BJ (cell line): ENCODE results near the gene SHANK3. TPM values are rescaled to one million over a fixed set of nuclear protein-coding genes. Genes with fewer than 3 reads are reported as not detected.

Experiments used
- CTCF ChIA-PET: fragments of 350-600 bp; formaldehyde crosslinking; extraction: SDS; loops from one replicate; lab custom pipeline; 2021; ENCODE audit warnings: antibody characterized with exemption, inconsistent platforms; lab: Yijun Ruan, JAX
- POLR2A ChIA-PET: fragments of 300-600 bp; sonication (Branson Sonifier 250); formaldehyde crosslinking; extraction: SDS; loops from one replicate; lab custom pipeline; 2021; ENCODE audit warnings: antibody characterized with exemption; lab: Charles Lee
- DNase-seq: peaks from one replicate; pipeline ENCODE4 v3.0.0-alpha.2; 2011; ENCODE audit warnings: low read depth
- H3K27me3 ChIP-seq: 2 replicates; pipeline ENCODE4 v1.6.0; 2011; ENCODE audit warnings: low read length; ENCODE audit not compliant: control insufficient read depth, insufficient read depth
- H3K36me3 ChIP-seq: 2 replicates; pipeline ENCODE4 v1.5.1; 2011; ENCODE audit warnings: low read length; ENCODE audit not compliant: control insufficient read depth, insufficient read depth
- H3K4me3 ChIP-seq: 2 replicates; pipeline ENCODE4 v1.5.1; 2011; ENCODE audit warnings: low read depth, mild to moderate bottlenecking, control low read depth, low read length
- polyA plus RNA-seq: library from polyadenylated mRNA; depleted of rRNA; stranded (reverse); fragments of >200 nt; gene quantifications from 2 replicates; pipeline ENCODE4 v1.2.3, GENCODE V29; 2011; rRNA removed
- small RNA-seq: library from RNA; depleted of rRNA; stranded (forward); fragments of <200 nt; gene quantifications from one replicate; pipeline ENCODE3, GENCODE V24; 2012; ENCODE audit warnings: low replicate concordance, low read depth; ENCODE audit not compliant: insufficient read length
- TF ChIP-seq, protein P1 (sequence below): IDR thresholded peaks from 2 replicates; pipeline ENCODE4 v1.5.1; 2011; ENCODE audit warnings: low read depth, mild to moderate bottlenecking, control low read depth, inconsistent platforms, low read length, moderate library complexity; ENCODE audit not compliant: insufficient read depth

Gene SHANK3
- polyA plus RNA-seq, 1 experiment: 0.25 TPM

DNA sequence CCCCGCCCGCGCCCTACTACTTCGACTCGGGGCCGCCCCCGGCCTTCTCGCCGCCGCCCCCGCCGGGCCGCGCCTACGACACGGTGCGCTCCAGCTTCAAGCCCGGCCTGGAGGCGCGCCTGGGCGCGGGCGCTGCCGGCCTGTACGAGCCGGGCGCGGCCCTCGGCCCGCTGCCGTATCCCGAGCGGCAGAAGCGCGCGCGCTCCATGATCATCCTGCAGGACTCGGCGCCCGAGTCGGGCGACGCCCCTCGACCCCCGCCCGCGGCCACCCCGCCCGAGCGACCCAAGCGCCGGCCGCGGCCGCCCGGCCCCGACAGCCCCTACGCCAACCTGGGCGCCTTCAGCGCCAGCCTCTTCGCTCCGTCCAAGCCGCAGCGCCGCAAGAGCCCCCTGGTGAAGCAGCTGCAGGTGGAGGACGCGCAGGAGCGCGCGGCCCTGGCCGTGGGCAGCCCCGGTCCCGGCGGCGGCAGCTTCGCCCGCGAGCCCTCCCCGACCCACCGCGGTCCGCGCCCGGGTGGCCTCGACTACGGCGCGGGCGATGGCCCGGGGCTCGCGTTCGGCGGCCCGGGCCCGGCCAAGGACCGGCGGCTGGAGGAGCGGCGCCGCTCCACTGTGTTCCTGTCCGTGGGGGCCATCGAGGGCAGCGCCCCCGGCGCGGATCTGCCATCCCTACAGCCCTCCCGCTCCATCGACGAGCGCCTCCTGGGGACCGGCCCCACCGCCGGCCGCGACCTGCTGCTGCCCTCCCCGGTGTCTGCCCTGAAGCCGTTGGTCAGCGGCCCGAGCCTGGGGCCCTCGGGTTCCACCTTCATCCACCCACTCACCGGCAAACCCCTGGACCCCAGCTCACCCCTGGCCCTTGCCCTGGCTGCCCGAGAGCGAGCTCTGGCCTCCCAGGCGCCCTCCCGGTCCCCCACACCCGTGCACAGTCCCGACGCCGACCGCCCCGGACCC is 48.0 kb downstream of the SHANK3 start:
- ChIA-PET CTCF (interaction anchor here (3.0 kb wide), 1 partner anchor 11 kb away, joined by 10 read pairs; no protein-coding TSS in a partner anchor), POLR2A (no interaction called here)
- H3K27me3 ChIP-seq: peaks cover 9% of the 10 kb centered on the region
- H3K4me3 ChIP-seq: no peak overlapping the region
- TF ChIP-seq, protein P1, sequence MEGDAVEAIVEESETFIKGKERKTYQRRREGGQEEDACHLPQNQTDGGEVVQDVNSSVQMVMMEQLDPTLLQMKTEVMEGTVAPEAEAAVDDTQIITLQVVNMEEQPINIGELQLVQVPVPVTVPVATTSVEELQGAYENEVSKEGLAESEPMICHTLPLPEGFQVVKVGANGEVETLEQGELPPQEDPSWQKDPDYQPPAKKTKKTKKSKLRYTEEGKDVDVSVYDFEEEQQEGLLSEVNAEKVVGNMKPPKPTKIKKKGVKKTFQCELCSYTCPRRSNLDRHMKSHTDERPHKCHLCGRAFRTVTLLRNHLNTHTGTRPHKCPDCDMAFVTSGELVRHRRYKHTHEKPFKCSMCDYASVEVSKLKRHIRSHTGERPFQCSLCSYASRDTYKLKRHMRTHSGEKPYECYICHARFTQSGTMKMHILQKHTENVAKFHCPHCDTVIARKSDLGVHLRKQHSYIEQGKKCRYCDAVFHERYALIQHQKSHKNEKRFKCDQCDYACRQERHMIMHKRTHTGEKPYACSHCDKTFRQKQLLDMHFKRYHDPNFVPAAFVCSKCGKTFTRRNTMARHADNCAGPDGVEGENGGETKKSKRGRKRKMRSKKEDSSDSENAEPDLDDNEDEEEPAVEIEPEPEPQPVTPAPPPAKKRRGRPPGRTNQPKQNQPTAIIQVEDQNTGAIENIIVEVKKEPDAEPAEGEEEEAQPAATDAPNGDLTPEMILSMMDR: no peak
- no peak for DNase-seq
- H3K36me3 ChIP-seq: no peaks in the 10 kb centered on the region

DNA sequence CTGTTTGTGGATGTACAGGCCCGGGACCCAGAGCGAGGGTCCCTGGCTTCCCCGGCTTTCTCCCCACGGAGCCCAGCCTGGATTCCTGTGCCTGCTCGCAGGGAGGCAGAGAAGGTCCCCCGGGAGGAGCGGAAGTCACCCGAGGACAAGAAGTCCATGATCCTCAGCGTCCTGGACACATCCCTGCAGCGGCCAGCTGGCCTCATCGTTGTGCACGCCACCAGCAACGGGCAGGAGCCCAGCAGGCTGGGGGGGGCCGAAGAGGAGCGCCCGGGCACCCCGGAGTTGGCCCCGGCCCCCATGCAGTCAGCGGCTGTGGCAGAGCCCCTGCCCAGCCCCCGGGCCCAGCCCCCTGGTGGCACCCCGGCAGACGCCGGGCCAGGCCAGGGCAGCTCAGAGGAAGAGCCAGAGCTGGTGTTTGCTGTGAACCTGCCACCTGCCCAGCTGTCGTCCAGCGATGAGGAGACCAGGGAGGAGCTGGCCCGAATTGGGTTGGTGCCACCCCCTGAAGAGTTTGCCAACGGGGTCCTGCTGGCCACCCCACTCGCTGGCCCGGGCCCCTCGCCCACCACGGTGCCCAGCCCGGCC is 48.7 kb downstream of the SHANK3 start:
- Histone ChIP-seq H3K27me3 (peaks cover 9% of the 10 kb centered on the region), H3K36me3 (no peaks in the 10 kb centered on the region), H3K4me3 (no peak overlapping the region)
- no peak for DNase-seq
- TF ChIP-seq, protein P1: no peak
- CTCF ChIA-PET: interaction anchor here (1.2 to 3.0 kb wide), 2 partner anchors 10 to 12 kb away, joined by 3 to 10 read pairs; no protein-coding TSS in a partner anchor
- POLR2A ChIA-PET: no interaction called here

DNA sequence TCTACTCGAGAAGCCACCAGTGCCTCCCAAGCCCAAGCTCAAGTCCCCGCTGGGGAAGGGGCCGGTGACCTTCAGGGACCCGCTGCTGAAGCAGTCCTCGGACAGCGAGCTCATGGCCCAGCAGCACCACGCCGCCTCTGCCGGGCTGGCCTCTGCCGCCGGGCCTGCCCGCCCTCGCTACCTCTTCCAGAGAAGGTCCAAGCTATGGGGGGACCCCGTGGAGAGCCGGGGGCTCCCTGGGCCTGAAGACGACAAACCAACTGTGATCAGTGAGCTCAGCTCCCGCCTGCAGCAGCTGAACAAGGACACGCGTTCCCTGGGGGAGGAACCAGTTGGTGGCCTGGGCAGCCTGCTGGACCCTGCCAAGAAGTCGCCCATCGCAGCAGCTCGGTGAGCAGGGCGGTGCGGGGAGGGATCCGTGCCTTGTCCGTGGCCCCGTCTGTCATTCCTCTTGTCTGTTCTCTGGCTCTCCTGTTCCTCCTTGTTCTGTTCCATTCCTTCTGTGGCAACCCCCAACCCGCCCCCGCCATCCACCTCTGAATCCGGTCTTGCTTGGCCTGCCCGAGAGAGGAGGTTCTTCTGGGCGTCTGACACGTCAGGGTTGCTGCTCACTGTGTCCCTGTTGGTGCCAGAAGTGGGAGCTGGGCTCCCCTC is 49.6 kb downstream of the SHANK3 start:
- DNase-seq: no peak
- TF ChIP-seq, protein P1: no peak
- Histone ChIP-seq H3K36me3 (no peaks in the 10 kb centered on the region), H3K4me3 (no peak overlapping the region), H3K27me3 (peaks cover 9% of the 10 kb centered on the region)
- CTCF ChIA-PET: interaction anchor here (1.2 to 3.0 kb wide), 2 partner anchors 9 to 11 kb away, joined by 3 to 10 read pairs; no protein-coding TSS in a partner anchor
- POLR2A ChIA-PET: no interaction called here

Small RNAs within 50 kb of the gene (small RNA-seq; reads per million reads assigned to genes)
- gene RF00019 (not detected), gene RNU6-409P (not detected)

Other genes with a start within 250 kb of the SHANK3 start
- gene SBF1, start 197.8 kb upstream of the SHANK3 start, polyA plus RNA-seq: 21.7 and 34.7 TPM in 2 replicates
- gene ADM2, start 191.3 kb upstream of the SHANK3 start, polyA plus RNA-seq: 8.1 and 16.0 TPM in 2 replicates
- gene MIOX, start 186.0 kb upstream of the SHANK3 start, polyA plus RNA-seq: 0.16 and 0.20 TPM in 2 replicates
- gene LMF2, start 165.1 kb upstream of the SHANK3 start, polyA plus RNA-seq: 54.0 and 111 TPM in 2 replicates
- gene NCAPH2, start 164.6 kb upstream of the SHANK3 start, polyA plus RNA-seq: 16.1 and 31.7 TPM in 2 replicates
- gene SCO2, start 147.2 kb upstream of the SHANK3 start, polyA plus RNA-seq: 0.78 and 2.5 TPM in 2 replicates
- gene TYMP, start 142.8 kb upstream of the SHANK3 start, polyA plus RNA-seq: 13.1 and 20.6 TPM in 2 replicates
- gene KLHDC7B, start 126.9 kb upstream of the SHANK3 start, polyA plus RNA-seq: 0.34 and 0.39 TPM in 2 replicates
- not detected in 2 replicates for gene SYCE3, start 109.9 kb upstream of the SHANK3 start, polyA plus RNA-seq
- 3.2 and 4.3 TPM in 2 replicates for gene CPT1B, start 94.4 kb upstream of the SHANK3 start, polyA plus RNA-seq
- 31.5 and 51.2 TPM in 2 replicates for gene CHKB, start 90.0 kb upstream of the SHANK3 start, polyA plus RNA-seq
- 0.17 and 0.39 TPM in 2 replicates for gene MAPK8IP2, start 72.0 kb upstream of the SHANK3 start, polyA plus RNA-seq
- 15.7 and 36.9 TPM in 2 replicates for gene ARSA, start 44.7 kb upstream of the SHANK3 start, polyA plus RNA-seq
- gene ACR, start 65.4 kb downstream of the SHANK3 start, polyA plus RNA-seq: 0.12 TPM in 1 of 2 replicates, not detected in the other
- 32.5 and 41.6 TPM in 2 replicates for gene RABL2B, start 110.8 kb downstream of the SHANK3 start, polyA plus RNA-seq